ENCODE measurements around the gene JMY. TPM values are rescaled to one million over a fixed set of nuclear protein-coding genes. Genes with fewer than 3 reads are reported as not detected.

Gene JMY
- total RNA-seq, 1 experiment from 2014 or later: 15.2 TPM

DNA sequence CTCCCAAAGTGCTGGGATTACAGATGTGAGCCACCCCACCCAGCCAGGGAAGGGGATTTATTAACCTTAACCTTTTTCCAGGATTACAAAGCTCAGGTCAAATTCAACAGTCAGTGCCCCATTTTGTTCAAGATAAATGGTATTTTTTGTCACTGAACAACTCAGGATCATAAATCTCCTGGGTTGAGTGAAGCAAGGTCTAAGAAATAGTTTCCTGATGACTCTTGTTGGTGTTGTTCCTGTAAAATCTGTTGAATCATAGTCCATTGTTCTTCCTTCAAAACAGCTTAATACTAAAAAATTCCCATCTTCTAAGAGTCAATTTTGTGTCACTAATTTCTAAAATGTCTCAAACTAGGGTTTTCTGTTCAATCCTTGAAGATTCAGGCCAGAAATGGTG is 33.9 kb upstream of the JMY start:
- Histone ChIP-seq H2BK120ac (ENCODE audit: low read depth, low read length, poor library complexity, severe bottlenecking) (no peak overlapping the region), H3K4me1 (ENCODE audit: insufficient read depth, low read length) (no peaks in the 10 kb centered on the region), H2AFZ (ENCODE audit: low read length) (no peak overlapping the region), H4K20me1 (ENCODE audit: control insufficient read depth, insufficient read depth, insufficient read length) (no peaks in the 10 kb centered on the region), H2BK15ac (ENCODE audit: low read depth, low read length) (no peak overlapping the region), H3K23me2 (ENCODE audit: insufficient read length, low read depth, low read length, poor library complexity, severe bottlenecking) (no peaks in the 10 kb centered on the region), H3K27me3 (ENCODE audit: insufficient read depth, low read length) (no peaks in the 10 kb centered on the region), H3K4me2 (ENCODE audit: insufficient read depth, insufficient read length, low read length) (no peak overlapping the region), H2BK5ac (ENCODE audit: insufficient read length, low read length) (no peak overlapping the region), H3T11ph (ENCODE audit: low read length) (no peak overlapping the region), H3K9ac (ENCODE audit: extremely low read depth, insufficient read length, low read length) (no peak overlapping the region), H2AK5ac (ENCODE audit: insufficient read length, low read length) (no peak overlapping the region), H2BK20ac (ENCODE audit: low read depth, low read length, poor library complexity, severe bottlenecking) (no peak overlapping the region), H3K18ac (ENCODE audit: insufficient read length, low read depth, low read length) (no peak overlapping the region), H3K23ac (ENCODE audit: insufficient read length, low read depth, low read length) (no peak overlapping the region), H4K91ac (ENCODE audit: insufficient read length, low read depth, low read length) (no peak overlapping the region), H3K27ac (ENCODE audit: insufficient read length, low read depth, low read length) (no peak overlapping the region), H4K5ac (ENCODE audit: insufficient read length, low read depth, low read length) (no peak overlapping the region), H4K8ac (replicated peaks; ENCODE audit: insufficient read length, low read depth, low read length) (no peak overlapping the region), H3K56ac (ENCODE audit: insufficient read length, low read depth, low read length) (no peak overlapping the region), H3K79me2 (ENCODE audit: insufficient read depth, low read length) (no peaks in the 10 kb centered on the region), H2BK12ac (ENCODE audit: insufficient read length, low read depth, low read length) (no peak overlapping the region), H3K14ac (ENCODE audit: insufficient read depth, low read length) (no peak overlapping the region), H3K4ac (ENCODE audit: low read depth, low read length) (no peak overlapping the region), H3K9me3 (ENCODE audit: control insufficient read depth, low read depth, low read length) (no peaks in the 10 kb centered on the region), H3K79me1 (ENCODE audit: insufficient read depth, low read depth, low read length, poor library complexity, severe bottlenecking) (no peaks in the 10 kb centered on the region)
- peaks cover 6 to 7% of the 10 kb centered on the region in 2 experiments; a peak in 3 of 4 replicates for H3K4me1 Mint-ChIP-seq
- H3K27ac Mint-ChIP-seq: no peak overlapping the region
- no peaks in the 10 kb centered on the region for H3K36me3 Mint-ChIP-seq (ENCODE audit: insufficient read depth in 1 of 3, low read depth in 3 of 3)
- no peaks in the 10 kb centered on the region for H3K9me3 Mint-ChIP-seq
- no peaks in the 10 kb centered on the region for H3K27me3 Mint-ChIP-seq (ENCODE audit: low read depth)
- DNase-seq: no peak
- TF ChIP-seq, protein P1, sequence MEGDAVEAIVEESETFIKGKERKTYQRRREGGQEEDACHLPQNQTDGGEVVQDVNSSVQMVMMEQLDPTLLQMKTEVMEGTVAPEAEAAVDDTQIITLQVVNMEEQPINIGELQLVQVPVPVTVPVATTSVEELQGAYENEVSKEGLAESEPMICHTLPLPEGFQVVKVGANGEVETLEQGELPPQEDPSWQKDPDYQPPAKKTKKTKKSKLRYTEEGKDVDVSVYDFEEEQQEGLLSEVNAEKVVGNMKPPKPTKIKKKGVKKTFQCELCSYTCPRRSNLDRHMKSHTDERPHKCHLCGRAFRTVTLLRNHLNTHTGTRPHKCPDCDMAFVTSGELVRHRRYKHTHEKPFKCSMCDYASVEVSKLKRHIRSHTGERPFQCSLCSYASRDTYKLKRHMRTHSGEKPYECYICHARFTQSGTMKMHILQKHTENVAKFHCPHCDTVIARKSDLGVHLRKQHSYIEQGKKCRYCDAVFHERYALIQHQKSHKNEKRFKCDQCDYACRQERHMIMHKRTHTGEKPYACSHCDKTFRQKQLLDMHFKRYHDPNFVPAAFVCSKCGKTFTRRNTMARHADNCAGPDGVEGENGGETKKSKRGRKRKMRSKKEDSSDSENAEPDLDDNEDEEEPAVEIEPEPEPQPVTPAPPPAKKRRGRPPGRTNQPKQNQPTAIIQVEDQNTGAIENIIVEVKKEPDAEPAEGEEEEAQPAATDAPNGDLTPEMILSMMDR (conservative IDR thresholded peaks at IDR 0.05): no peak
- H3K4me3 Mint-ChIP-seq: no peak overlapping the region
